ENCODE data around the gene MEIS2.

Gene MEIS2

GRCh38 chr15:37112171-37112570 lies 11.8 kb upstream of the MEIS2 start:
- DNase-seq = no peak

DNA sequence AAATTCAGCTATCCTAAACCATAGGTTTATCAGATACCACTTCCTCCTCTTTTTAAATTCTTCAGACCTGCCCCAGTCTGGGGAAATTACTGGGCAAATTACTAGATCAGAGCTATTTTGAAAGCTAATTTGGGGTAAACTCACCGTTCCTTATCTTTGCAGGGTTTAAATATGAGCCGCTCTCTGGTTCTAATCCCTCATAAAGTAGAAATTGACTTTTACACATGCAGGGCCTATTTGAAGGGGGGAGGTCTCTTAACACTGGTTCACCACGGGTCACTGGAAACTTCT lies 11.0 kb upstream of the MEIS2 start:
- no peak for DNase-seq

DNA sequence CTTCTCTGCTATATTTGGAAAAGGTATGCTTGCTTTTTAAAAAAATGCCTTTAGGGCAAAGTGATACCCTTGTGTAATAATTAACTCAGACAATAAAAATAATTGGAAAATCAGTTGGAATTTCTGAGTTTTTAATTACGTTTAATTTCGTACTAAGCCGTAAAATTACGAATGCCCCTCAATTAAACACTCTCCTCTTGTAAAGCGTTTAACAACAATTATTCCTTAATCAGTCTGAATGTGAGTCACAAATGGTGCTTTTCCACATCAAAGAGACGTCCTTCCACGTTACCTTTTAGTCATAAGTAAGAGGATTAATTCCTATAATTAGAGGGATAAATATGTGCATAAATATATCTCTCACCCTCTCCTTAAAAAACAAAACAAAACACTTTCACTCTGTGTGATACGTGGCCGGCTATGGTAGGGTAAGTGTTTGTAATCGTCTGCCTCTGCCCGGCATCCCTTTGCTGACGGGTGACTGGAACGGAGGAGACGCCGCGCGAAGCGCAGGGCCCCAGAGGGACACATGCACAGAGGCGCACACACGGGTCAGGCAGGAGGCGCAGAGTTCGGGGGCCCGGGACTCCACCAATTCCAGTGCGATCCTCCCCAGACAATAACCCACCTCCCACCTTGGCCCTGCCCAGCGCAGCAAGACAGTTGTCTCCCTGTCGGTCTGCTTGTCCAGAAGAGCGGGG lies 9.7 kb upstream of the MEIS2 start:
- no peak for DNase-seq

DNA sequence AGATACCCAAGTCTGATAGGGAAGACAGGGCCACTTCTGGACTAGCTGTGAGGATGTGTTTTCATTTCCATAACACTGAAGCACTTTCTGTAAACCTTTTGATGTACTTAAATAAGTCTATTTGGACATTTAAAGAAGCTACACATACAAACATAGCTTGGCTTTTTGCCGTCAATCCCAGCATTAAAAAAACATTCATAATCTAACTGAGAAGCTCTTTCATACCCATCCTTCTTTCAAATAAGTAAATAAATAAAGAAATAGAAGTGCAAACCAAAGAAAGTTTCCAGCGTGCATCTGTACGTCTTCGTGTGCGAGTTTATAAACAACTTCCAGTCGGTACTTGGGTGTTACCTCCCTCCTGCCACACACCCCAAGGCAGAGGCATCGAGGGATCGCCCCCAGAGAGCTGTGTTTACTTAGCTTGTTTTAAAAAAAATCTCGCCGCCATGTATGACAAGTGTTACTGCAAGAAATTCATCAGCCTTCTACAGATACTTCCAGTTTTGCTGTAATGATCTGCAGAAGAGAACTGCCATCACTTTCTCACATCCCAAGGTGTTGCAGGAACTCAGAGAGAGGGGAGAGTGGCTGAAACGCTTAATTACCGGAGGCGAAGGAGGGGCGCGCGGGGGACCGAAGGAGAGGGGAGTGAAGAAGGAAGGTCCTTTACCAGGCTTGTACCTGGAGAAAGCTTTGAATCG lies 9.0 kb upstream of the MEIS2 start:
- no peak for DNase-seq

- no peak for DNase-seq
These were observed 8.2 kb upstream of the MEIS2 start for GRCh38 chr15:37108381-37109167.

GRCh38 chr15:37107744-37108380 lies 7.5 kb upstream of the MEIS2 start:
- DNase-seq = no peak

DNA sequence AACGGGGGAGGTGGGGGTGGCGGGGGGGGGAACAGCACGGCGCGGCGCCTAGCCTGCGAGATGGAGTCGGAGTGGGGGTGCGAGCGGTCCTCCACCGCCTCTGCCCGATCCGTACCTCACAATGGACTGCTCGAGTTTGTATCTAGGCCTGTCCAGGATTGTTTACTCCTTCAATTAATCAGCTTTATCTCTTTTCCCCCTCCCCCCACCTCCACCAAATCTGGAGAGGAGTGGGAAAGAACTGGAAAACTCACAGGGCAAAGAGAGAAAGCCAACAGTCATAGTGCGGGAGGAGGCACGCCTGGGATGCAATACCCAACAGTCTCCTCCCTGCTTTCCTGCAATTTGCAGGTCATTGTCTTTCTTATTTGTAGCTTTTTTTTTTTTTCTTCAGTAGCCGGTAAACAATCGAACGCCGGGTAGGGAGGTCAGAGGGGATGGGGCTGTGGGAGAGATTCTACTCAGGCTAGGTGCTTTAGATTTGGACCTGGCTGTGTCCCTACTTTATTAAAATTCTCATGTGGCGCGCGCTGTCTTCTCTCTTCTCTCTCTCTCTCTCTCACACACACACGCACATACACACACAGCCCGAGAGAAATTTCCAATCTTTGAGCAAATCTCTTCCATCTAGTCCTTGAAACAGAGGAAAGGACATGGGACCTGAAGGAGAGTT lies 6.9 kb upstream of the MEIS2 start:
- DNase-seq = no peak

DNA sequence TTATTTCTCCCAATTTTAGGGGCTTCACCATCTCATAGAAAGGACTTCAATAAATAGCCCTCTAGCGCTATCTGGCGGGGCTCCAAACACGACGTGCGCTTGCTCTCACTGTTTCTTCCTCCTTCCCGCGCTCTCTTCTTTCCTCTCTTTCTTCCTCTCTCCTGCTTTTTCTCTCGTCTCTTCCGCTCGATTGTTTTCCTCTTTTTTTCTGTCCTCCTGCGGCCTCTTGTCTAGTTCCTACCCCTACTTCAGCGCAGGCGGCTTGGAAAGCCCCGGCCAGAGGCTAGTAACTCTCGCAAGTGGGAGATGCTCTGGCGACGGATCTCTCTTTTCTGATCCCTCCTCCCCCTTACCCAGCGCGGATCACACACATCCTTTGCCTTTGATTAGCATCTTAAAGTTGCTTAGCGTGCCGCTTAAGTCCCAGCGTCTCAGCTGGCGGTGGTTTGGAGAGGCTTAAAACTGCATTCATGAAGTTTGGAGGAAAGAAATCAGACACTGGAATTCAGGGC lies 6.2 kb upstream of the MEIS2 start:
- no peak for DNase-seq

- DNase-seq = no peak
These were observed 5.5 kb upstream of the MEIS2 start for GRCh38 chr15:37105889-37106288.

DNA sequence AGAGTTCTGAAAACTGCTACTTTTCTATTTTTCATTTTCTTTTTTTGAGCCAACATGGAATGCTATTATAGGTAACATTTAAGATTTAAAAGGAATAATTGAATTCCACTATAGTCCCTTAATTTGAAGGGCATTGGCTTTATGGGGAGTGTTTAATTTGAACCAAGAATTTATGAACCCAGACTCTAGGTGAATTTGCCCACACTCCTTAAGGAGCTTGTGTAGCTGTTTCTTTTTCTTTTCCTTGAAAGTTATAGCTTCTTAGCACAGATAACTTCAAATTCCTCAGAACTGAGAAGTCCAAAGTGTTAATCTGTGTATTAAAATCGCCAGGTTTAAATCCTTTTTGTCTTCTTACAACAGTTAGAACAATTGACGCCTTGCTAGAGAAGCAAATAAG lies 4.7 kb upstream of the MEIS2 start:
- no peak for DNase-seq

DNA sequence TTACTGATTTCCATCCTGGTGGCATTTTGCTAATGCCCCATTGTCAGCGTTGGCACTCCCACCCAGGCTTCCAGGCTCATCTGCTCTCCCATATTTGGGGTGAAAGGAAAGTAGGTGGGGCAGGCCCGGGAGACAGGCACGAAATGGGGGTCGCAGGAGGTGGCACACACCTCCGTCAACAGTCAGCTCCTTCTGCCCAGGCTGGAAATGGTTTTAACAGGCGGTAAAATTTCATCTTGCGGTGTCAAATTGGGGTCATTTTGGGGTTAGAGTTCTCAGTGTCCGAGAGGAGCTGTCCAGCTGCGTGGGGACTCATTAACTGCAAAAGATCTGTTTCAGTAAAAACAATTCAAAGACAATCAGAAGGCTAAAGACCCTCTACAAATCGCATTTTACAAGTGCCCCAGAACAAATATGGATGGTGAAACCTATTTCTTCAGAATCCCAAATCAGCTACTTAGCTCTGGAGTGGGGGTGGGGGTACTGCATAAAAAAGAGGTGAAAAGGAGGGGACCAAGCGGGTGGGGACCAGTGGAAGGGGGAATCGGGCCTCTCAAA lies 4.2 kb upstream of the MEIS2 start:
- no peak for DNase-seq

- no peak for DNase-seq
These were observed 3.4 kb upstream of the MEIS2 start for GRCh38 chr15:37103475-37104423.

DNA sequence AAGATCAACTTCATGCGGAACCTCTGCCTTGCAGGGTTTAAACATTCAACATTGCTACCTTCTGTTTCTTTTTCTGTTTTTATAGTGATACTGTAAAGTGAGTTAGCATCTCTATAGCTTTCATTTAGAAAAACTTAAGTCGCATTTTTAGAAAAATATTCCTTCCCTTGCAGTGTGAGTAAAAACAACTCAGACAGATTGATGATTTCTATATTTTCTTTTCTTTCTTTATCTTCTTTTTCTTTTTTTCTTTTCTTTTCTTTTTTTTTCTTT lies 2.8 kb upstream of the MEIS2 start:
- DNase-seq = no peak

GRCh38 chr15:37102305-37103162 lies 2.2 kb upstream of the MEIS2 start:
- DNase-seq = no peak

- DNase-seq = no peak
These were observed 1.6 kb upstream of the MEIS2 start for GRCh38 chr15:37101980-37102304.

- peak; percentile 8 for DNase-seq
These were observed 542 bp upstream of the MEIS2 start for GRCh38 chr15:37100966-37101215.

DNA sequence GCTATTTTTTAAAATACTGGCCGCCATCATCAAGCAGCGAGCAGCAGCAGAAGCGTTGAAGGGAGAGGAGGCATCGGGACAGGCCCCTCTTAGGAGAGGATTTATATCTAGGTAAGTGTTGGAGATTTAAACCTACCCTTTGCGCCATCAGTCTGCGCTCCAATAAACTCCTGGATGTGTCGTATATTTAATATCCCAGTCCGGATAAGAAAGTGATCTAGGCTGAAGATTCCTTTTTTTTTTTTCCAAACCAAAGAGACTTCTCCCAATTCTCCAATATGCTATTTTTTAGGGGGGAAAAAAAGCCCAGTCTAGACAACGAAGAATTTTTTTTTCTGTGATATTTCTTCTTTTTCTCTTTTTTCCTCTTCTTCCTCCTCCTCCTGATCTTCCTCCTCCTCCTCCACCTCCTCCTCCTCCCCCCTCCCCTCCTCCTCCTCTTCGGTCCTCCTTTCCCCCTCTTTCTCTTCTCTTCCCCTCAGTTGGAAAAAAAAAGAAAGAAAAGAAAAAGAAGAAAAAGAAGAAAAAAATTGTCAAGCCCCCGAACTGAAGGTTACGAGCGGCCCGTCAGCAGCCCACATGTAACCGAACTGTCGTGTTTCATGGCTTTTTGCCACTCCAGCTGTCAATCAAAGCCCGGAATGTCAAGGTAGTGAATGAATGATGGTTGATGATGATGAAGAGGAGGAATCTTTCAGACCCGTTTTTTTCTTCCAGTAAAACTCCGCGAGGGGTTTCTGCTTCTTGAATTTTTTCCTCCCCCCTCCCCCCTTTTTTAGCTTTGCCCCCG lies 835 bp downstream of the MEIS2 start:
- DNase-seq = no peak

GRCh38 chr15:37098468-37099318 lies 1.7 kb downstream of the MEIS2 start:
- DNase-seq = no peak
